IPS-18a (cell line): ENCODE results near the gene LRRFIP2.
"Not testable (repeated sequence)": the region's sequence is repeated elsewhere in the genome, so short reads cannot be mapped to it uniquely, and the experiment has no call there.

Source experiments
- H3K27ac ChIP-seq: one replicate; pipeline ENCODE4 v1.5.1; 2013; ENCODE audit warnings: low read length
- H3K27me3 ChIP-seq: one replicate; pipeline ENCODE4 v1.6.1; 2013; ENCODE audit warnings: mild to moderate bottlenecking, low read length; ENCODE audit not compliant: control insufficient read depth, insufficient read depth
- H3K36me3 ChIP-seq: one replicate; pipeline ENCODE4 v1.6.1; 2013; ENCODE audit warnings: low read depth, low read length; ENCODE audit not compliant: control insufficient read depth
- H3K4me1 ChIP-seq: one replicate; pipeline ENCODE4 v1.6.1; 2013; ENCODE audit warnings: low read depth, low read length; ENCODE audit not compliant: control insufficient read depth
- H3K4me3 ChIP-seq: one replicate; pipeline ENCODE4 v1.5.1; 2013; ENCODE audit warnings: low read length
- H3K9ac ChIP-seq: one replicate; pipeline ENCODE4 v1.6.1; 2013; ENCODE audit warnings: mild to moderate bottlenecking, low read length, moderate library complexity
- H3K9me3 ChIP-seq: one replicate; pipeline ENCODE4 v1.6.1; 2013; ENCODE audit warnings: low read depth, low read length; ENCODE audit not compliant: control insufficient read depth

LRRFIP2 gene

DNA sequence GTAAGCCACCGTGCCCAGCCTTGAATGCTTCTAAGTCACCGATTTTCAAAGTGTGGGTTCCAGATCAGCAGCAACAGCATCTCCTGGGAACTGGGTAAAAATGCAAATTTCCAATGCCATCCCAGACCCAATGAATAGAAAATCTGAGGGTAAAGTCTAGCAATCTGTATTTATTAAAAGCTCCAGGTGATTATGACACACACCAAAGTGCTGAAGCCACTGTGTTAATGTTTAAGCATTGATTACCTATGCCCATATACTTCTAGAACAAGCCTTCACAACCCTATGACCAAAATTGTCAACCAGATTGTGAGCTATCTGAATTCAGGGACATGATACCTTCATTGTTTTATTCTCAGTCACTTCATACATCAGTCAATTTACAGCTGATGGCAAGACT is 86.5 kb downstream of the LRRFIP2 start:
- Histone ChIP-seq H3K4me1 (no peaks in the 10 kb centered on the region), H3K9ac (no peak overlapping the region), H3K9me3 (no peaks in the 10 kb centered on the region), H3K27me3 (no peaks in the 10 kb centered on the region), H3K27ac (no peak overlapping the region), H3K36me3 (peaks cover 3% of the 10 kb centered on the region), H3K4me3 (no peak overlapping the region)

DNA sequence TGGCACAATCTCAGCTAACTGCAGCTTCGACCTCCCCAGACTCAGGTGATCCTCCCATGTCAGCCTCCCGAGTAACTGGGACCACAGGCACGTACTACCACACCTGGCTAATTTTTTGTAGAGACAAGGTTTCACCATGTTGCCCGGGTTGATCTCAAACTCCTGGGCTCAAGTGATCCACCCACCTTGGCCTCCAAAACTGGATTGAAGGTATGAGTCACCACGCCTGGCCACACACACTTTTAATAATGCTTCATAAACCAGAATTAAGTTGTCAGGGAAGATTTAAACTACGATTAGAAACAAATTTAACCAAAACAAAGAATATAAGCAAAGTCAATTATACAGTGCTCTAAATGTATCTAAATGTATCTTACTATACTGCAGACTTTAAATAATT is 87.5 kb downstream of the LRRFIP2 start:
- Histone ChIP-seq H3K9me3 (no peaks in the 10 kb centered on the region), H3K4me1 (no peaks in the 10 kb centered on the region), H3K36me3 (peaks cover 8% of the 10 kb centered on the region), H3K27ac (no peak overlapping the region), H3K27me3 (no peaks in the 10 kb centered on the region), H3K9ac (no peak overlapping the region), H3K4me3 (no peak overlapping the region)

DNA sequence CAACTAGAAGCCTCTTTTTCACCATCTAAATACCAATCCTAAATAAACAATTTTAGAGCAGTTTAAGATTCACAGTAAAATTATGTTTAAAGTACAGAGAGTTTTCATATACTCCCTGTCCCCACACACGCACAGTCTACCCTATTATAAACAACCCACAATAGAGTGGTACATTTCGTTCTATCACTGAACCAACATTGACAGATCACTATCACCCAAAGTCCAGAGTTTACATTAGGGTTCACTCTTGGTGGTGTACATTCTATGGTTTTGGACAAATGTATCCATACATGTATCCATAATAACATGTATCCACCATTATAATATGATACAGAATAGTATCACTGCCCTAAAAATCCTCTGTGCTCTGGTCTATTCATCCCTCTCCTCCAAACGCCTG is 92.1 kb downstream of the LRRFIP2 start:
- Histone ChIP-seq H3K4me3 (no peak overlapping the region), H3K4me1 (no peaks in the 10 kb centered on the region), H3K9me3 (no peaks in the 10 kb centered on the region), H3K9ac (no peak overlapping the region), H3K27ac (no peak overlapping the region), H3K27me3 (no peaks in the 10 kb centered on the region), H3K36me3 (peaks cover 5% of the 10 kb centered on the region)

DNA sequence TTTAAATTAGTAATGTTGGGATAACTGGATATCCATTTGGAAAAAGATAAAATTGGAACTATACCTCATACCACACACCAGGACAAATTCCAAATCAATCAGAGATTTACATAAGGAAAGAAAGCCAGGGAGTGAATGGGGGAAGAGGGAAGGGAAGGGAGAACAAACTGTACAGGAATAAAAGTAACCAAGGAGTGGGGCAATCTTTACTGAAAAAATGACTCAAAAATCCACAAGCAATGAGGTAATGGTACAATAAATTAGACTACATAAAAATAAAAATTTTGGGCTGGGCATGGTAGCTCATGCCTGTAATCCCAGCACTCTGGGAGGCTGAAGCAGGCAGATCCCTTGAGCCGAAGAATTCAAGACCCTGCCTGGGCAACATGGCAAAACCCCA is 98.4 kb downstream of the LRRFIP2 start:
- Histone ChIP-seq H3K27me3 (no peaks in the 10 kb centered on the region), H3K9ac (no peak overlapping the region), H3K4me1 (no peaks in the 10 kb centered on the region), H3K4me3 (no peak overlapping the region), H3K27ac (no peak overlapping the region), H3K9me3 (no peaks in the 10 kb centered on the region), H3K36me3 (no peaks in the 10 kb centered on the region)

DNA sequence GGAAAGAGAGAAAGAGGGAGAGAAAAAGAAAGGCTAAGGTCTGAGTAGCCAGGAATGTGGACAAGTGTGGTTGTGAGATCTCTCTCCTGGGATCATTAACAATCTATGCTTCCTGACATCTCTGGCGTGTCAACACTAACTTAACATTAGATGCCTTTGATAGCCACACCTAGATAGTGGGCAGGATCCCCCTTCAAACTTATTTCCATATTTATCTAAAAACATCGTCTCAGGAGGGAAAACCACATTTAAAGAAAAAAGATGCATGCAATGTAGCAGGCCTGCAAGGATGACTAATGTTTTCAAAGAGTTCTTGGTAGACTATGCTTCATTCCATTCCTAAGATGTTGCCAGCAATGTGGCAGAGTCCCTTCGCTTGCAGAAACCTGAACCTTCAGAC is 100.2 kb downstream of the LRRFIP2 start:
- Histone ChIP-seq H3K36me3 (no peaks in the 10 kb centered on the region), H3K4me1 (no peaks in the 10 kb centered on the region), H3K9ac (no peak overlapping the region), H3K27me3 (no peaks in the 10 kb centered on the region), H3K27ac (no peak overlapping the region), H3K4me3 (no peak overlapping the region), H3K9me3 (no peaks in the 10 kb centered on the region)

DNA sequence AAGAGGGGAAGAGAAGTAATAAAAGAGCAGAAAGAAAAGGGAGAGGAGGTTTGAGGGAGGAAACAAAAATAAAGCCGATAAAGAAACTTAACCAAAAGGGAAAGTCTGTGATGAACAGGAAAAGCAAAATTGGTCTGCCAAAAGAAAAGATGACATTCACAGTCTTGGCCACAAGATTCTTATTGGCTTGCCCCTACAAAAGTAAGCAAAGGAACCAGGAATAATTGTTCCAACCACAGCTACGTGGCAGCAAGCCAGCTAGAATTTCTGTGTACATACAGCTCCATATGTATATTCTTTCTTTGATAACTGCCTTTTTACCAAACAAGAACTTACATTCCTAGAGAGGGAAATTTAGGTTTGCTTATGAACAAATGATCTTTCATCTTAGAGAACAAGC is 101.5 kb downstream of the LRRFIP2 start:
- H3K4me1 ChIP-seq = no peaks in the 10 kb centered on the region
- H3K27ac ChIP-seq = no peak overlapping the region
- H3K36me3 ChIP-seq = peaks cover 8% of the 10 kb centered on the region
- no peak overlapping the region for H3K9ac ChIP-seq
- H3K9me3 ChIP-seq = no peaks in the 10 kb centered on the region
- no peak overlapping the region for H3K4me3 ChIP-seq
- no peaks in the 10 kb centered on the region for H3K27me3 ChIP-seq

DNA sequence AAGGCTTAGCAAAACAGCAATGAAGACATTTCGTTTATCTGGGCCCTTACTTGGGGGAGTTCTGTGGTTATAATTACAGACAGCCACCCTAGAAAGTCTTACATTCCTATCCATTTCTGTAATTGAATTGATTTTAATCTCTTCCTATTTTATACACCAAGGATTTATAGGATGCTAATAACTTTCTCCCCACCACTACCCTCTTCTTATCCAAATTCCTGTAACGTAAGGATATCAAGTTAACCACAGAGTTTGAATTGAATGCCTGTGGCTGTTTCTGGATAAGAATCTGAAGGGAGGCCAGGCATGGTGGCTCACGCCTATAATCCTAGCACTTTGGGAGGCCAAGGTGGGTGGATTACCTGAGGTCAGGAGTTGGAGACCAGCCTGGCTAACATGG is 102.5 kb downstream of the LRRFIP2 start:
- Histone ChIP-seq H3K27ac (no peak overlapping the region), H3K9me3 (no peaks in the 10 kb centered on the region), H3K9ac (no peak overlapping the region), H3K4me1 (no peaks in the 10 kb centered on the region), H3K27me3 (no peaks in the 10 kb centered on the region), H3K4me3 (no peak overlapping the region), H3K36me3 (peaks cover 8% of the 10 kb centered on the region)

DNA sequence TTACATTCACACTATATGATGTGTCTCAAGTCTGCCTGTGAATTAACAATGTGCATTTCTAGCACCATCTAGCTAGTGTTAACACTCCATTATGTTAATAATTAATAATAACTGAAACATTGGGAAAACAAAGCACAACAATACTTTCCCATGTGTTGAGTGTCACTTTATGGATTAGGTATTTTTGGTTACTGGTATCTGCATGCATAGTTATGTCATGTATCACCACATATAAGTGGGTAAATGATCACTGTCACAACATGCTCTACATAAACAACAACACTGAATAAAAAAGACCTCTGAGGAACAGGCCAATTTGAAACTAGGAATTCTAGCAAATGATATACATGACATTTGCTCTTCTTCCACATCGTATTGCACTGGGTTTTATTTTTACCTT is 106.4 kb downstream of the LRRFIP2 start:
- Histone ChIP-seq H3K4me1 (no peaks in the 10 kb centered on the region), H3K9me3 (no peaks in the 10 kb centered on the region), H3K27me3 (no peaks in the 10 kb centered on the region), H3K27ac (no peak overlapping the region), H3K4me3 (no peak overlapping the region), H3K36me3 (peaks cover 8% of the 10 kb centered on the region), H3K9ac (no peak overlapping the region)

DNA sequence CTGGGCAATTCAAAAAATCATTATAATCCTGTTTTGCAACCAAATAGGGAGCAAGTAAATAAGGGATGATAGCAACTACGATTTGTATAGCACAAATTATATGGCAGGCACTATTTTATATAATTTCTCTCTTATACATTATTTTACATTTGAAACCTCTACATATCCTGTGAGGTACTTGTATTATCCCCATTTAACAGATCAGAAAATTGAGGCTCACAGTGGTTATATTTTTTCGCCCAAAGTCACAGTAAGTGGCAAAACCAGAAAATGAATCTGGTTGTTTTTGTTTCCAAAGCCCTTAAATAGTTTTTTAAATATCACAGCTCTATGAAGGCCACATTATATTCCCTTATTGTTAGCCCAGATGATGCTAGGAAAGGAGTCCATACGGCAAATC is 106.8 kb downstream of the LRRFIP2 start:
- Histone ChIP-seq H3K9me3 (no peaks in the 10 kb centered on the region), H3K27ac (no peak overlapping the region), H3K4me1 (no peaks in the 10 kb centered on the region), H3K36me3 (peaks cover 8% of the 10 kb centered on the region), H3K9ac (no peak overlapping the region), H3K27me3 (no peaks in the 10 kb centered on the region), H3K4me3 (no peak overlapping the region)

DNA sequence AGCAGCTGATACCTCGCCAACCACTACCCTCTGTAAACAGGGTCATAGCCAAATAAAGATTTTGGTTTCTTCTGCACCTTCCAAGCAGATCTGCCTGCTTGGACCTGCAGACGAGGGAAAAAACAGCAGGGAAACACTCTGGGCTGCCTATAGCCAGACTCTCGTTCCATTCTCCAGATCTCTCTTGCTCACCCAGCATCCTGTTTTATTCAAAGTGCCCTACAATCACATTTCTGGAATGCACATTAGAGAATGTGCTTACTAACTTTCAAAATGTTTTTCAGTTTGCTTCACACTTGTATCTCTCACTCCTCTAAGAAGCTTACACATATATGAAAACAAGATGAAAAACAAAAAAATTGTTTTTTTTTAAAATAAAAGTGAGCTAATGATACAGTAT is 109.6 kb downstream of the LRRFIP2 start:
- Histone ChIP-seq H3K9ac (no peak overlapping the region), H3K4me1 (no peaks in the 10 kb centered on the region), H3K27me3 (no peaks in the 10 kb centered on the region), H3K27ac (no peak overlapping the region), H3K9me3 (no peaks in the 10 kb centered on the region), H3K4me3 (no peak overlapping the region), H3K36me3 (peaks cover 8% of the 10 kb centered on the region)

DNA sequence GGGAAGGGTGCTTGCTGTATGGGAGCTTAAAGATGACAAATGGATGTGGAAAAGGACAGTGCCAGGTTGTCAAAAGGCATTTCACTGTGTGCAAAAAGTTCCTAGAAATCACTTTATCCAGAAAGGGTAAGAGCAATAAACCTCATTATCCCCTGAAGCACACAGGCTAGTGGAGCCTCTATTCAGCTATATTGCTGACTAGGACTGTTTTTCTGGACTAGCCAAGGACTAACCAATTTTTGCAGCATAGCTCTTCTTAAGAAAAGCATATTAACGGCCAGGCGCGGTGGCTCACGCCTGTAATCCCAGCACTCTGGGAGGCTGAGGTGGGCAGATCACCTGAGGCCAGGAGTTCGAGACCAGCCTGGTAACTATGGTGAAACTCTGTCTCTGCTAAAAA is 116.3 kb downstream of the LRRFIP2 start:
- H3K9me3 ChIP-seq = no peaks in the 10 kb centered on the region
- no peaks in the 10 kb centered on the region for H3K4me1 ChIP-seq
- H3K27me3 ChIP-seq = no peaks in the 10 kb centered on the region
- H3K4me3 ChIP-seq = no peak overlapping the region
- H3K36me3 ChIP-seq = peaks cover 23% of the 10 kb centered on the region
- H3K27ac ChIP-seq = no peak overlapping the region
- no peak overlapping the region for H3K9ac ChIP-seq

DNA sequence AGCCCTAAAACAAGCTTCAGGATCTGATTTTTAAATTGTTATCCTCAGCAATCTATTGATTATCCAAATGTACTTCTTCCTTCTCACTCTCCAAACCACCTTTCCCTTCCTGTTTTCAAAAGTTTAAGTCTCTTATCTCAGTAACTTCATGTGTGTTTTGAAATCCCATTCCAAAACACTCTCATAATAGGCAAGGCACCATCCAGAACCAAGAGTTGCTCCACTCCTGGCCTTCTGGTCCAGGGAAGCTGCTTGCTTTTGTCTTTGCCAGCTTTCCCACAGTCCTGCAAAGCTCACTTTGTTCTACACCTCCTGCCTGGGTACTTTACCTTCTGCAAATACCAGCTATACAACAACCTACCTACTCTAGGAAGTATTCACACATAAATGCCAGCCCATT is 117.6 kb downstream of the LRRFIP2 start:
- Histone ChIP-seq H3K4me1 (no peaks in the 10 kb centered on the region), H3K9ac (no peak overlapping the region), H3K9me3 (no peaks in the 10 kb centered on the region), H3K36me3 (peaks cover 31% of the 10 kb centered on the region), H3K27ac (no peak overlapping the region), H3K4me3 (no peak overlapping the region), H3K27me3 (no peaks in the 10 kb centered on the region)

DNA sequence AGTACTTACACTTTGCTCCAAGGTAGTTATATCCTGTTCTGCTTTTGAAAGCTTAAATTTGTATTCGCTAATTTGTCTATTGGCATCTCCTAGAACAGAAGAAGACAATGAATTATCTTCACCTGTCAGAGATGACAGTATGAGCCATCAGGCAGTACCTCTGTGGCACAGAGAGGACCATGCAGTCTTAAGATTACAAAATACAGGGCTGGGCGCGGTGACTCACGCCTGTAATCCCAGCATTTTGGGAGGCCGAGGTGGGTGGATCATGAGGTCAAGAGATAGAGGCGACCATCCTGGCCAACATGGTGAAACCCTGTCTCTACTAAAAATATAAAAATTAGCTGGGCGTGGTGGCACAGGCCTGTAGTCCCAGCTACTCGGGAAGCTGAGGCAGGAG is 119.3 kb downstream of the LRRFIP2 start:
- not testable (repeated sequence) for H3K4me1 ChIP-seq, H3K27me3 ChIP-seq, H3K27ac ChIP-seq, H3K4me3 ChIP-seq, H3K9me3 ChIP-seq, H3K9ac ChIP-seq
- peaks cover 48% of the 10 kb centered on the region for H3K36me3 ChIP-seq
